Activated T-helper 1 cell treated with anti-CD3 and anti-CD28 coated beads, Interleukin-2, amount 50 U/mL, for 16 hours (primary cell): Measurements from ENCODE around the gene CASZ1.

Experiments used
- DNase-seq, 2 donors: peaks; one replicate each; pipeline ENCODE4 v3.0.0-alpha.2; 2020; ENCODE audit warnings: low read depth in 1 of 2, low spot score in 1 of 2

Gene CASZ1

GRCh38 chr1:10674222-10674621 is 122.2 kb downstream of the CASZ1 start:
- DNase-seq = no peak

GRCh38 chr1:10673109-10673711 is 123.2 kb downstream of the CASZ1 start:
- no peak for DNase-seq

GRCh38 chr1:10672343-10673050 is 123.9 kb downstream of the CASZ1 start:
- no peak for DNase-seq

DNA sequence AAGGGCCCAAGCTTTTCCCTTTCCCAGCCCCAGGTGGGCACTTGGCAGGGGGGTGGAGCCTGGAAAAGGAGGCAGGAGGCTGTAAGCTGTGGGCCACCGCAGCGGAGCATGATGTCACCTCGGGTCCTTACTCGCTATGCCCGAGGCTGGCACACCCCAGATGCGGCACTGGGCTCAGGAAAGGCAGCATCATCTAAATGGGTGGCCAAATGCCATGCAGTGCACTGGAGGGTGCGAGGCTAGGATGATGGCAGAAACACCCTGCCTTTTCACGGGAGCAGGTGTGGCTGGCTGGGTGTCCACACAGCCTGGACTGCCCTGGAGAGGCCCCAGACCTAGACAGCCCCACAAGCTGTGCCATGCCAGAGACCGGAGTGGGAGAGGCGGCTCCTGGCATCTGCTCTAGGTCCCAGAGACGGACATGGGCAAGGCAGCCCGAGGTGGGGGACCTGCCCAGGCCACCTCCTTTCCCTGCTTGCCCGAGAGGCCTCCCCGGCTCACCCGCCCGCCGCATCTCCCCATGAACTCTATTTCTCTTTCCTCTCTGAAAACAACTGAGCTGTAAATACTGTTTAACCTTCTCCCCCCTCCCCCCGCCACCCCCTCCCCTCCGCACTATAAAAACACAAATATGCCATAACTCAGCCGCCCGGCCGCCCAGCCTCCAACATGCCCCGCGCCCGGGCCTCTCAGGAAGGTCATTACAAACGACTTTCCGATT is 124.7 kb downstream of the CASZ1 start:
- no peak for DNase-seq

GRCh38 chr1:10671090-10671489 is 125.4 kb downstream of the CASZ1 start:
- no peak for DNase-seq

DNA sequence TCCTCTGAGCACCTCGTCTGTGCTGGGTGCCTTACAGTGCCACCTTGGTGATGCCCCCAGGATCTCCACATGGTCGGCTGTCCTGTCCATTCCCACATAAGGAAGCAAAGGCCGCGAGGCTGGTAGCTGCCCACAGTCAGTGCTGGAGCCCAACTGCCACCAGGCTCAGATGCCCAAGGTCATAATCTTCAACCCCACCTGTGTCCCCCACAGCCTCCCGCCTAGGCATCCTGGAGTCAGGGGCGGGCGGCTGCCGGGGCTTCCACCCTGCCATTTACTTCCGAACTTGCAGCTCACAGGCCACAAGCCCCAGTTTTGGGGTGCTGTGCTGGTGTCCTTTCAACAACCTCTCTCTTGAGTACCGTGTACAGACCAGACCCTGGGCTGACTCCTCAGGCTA is 126.3 kb downstream of the CASZ1 start:
- DNase-seq = no peak

- no peak for DNase-seq
These were observed 126.9 kb downstream of the CASZ1 start for GRCh38 chr1:10669570-10669969.

- no peak for DNase-seq
These were observed 128.3 kb downstream of the CASZ1 start for GRCh38 chr1:10667861-10668761.

- DNase-seq = no peak
These were observed 130.3 kb downstream of the CASZ1 start for GRCh38 chr1:10665930-10666850.

DNA sequence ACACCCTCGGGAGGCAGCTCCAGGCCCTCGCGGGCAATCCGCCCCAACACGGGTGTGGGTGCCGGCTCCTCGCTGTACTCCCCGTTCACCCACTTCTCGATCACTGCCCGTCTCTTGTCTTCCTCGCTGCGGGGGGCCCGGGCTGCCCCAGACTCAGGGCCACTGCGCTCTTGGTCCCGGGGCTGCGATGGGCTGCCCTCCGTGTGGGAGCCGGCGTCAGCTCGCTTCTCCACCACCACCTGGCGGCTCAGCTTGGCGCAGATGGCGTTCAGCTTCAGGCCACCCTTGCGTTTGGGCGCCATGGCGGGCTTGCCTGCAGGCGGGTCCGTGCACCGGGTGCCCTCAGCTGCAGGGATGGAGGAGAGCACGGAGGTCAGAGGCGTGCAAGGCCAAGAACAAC is 131.2 kb downstream of the CASZ1 start:
- DNase-seq = no peak

- DNase-seq = no peak
These were observed 132.2 kb downstream of the CASZ1 start for GRCh38 chr1:10664251-10664650.

DNA sequence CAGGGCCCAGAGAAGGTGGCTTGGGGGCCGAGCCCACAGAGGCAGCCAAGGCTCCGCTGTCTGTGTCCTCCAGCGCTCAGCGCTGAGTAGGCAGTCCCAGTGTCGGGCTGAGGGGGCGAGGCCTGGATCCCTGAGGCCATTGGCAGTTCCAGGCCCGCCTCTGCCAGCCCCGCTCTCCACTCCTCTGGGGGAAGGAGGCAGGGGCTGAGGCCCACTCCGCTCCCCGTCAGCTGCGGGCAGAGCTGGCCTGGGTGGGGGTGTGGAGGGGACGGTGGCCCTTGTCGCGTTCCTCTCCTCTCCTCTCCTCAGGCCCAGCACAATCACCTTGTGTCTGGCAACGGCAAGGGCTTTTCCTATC is 132.8 kb downstream of the CASZ1 start:
- DNase-seq = no peak

DNA sequence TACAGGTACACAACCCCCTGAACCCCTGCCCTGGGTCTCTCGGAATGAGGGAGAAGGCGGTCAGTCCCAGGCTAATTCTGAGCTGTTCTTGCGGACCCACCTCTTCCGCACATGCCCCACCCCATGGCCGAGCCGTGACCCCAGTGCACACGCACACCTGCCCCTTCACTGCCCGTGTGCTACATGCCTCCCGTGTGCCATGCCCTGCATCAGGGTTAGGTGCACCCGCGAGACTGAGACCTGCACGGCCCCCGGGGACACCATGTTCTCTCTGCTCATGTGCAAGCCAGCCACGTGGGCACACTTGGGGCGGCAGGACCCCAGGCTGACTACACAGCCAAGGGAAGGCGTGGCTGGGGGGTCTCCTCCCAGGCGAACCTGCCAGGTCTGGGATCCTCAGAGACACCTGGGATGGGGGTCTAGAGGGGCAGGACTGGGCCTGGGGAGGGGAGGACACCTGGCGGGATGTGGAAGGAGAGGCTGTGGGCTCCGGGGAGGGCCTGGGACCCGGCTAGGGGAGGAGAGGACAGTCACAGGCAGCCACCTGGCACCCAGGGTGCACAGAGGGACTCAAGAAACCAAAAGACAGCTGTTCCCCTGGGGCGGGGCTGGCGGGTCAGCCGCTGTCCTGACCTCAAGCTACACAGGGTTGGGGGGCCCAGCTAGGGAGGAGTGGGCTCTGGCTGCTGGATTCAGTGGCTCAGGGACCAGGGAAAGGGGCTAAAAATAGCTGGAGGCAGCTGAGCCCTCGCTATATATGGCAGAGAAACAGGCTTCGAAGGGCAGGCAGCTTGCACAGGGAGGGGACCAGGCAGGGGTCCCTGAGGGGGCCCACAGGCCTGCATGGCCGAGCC is 133.4 kb downstream of the CASZ1 start:
- DNase-seq = no peak

DNA sequence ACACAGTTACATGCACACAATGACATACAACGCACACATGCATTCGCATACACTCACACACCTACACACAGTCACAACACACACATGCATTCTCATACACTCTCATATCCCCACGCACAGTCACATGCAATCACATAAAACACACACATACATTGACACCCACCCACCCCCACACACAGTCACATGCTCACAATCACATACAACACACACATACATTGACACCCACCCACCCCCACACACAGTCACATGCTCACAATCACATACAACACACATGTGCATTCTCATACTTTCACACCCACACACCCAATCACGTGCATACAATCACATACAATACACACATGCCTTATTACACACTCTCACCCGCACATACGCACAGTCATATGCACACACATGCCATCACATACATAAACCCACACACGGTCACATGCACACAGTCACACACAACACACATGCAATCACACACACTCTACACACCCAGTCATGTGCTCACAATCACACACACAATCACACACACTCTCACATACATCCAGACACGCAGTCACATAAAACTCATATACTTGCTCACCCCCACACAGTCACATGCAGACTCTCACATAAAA is 134.3 kb downstream of the CASZ1 start:
- no peak for DNase-seq

GRCh38 chr1:10661453-10661852 is 135.0 kb downstream of the CASZ1 start:
- no peak for DNase-seq

DNA sequence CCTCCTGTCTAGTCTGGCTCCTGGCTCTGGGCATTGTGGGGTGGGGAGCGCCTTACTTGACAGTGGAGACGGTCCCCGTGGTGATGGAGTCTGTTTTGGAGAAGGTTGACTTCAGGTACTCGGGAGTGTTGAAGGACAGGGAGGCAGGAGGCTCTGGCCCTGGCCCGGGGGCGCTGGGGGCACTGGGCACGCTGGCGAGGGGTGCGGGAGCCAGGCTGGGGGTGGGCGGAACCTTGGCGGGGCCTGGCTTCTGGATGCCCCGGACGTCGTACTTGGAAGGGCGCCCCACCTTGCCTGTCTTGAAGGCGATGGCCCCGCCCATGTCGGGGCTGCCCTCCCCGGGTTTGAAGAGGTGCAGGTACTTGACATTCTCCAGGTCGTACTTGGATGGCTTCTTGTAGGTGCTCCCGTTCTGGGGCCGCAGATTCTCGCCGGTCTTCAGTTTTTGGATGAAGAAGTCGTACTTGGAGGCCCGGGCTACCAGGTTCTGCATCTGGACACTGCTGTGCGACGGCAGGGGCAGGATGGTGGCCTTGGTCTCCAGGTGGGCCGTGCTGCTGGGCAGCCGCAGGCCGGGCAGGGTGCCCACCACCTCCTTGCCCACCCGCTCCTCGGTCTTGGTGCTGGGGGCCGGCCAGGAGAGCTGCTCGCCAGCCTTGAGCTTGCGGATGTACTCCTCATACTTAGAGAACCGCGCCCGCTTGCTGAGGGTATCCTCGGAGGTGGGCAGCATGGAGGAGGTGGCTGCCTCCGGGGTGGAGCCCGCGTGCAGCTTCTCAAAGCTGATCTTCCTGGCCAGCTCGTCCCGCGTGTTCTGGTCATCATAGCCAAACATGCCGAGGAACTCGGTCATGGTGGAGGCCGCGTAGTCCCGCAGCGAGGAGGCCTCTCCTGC is 136.6 kb downstream of the CASZ1 start:
- no peak for DNase-seq

DNA sequence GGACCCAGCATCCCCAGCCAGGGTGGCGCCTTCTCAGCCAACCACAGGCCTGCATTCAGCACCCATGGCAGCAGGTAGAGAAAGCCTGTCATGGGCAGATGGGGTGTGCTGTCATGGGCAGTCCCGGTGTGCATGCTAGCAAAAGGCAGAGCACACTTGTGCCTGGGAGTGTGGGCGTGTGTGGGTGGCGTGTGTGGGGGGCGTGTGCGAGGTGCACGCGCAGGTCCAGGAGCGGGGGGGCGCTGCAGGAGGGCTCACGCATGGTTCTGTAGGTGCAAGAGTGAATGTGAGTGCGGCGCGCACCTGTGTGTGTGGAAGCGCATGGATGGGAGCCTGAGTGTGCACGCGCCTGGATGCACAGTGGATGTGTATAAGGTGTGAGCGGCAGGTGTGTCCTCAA is 137.2 kb downstream of the CASZ1 start:
- no peak for DNase-seq

- DNase-seq = no peak
These were observed 137.9 kb downstream of the CASZ1 start for GRCh38 chr1:10658396-10659066.
